ENCODE measurements around the gene NXF3. TPM values are rescaled to one million over a fixed set of nuclear protein-coding genes. Genes with fewer than 3 reads are reported as not detected.

The NXF3 gene
- total and polyA plus RNA-seq, 2 donors (not counting 3 experiments of a cell fraction or from before 2014, with no cell fraction given): not detected

DNA sequence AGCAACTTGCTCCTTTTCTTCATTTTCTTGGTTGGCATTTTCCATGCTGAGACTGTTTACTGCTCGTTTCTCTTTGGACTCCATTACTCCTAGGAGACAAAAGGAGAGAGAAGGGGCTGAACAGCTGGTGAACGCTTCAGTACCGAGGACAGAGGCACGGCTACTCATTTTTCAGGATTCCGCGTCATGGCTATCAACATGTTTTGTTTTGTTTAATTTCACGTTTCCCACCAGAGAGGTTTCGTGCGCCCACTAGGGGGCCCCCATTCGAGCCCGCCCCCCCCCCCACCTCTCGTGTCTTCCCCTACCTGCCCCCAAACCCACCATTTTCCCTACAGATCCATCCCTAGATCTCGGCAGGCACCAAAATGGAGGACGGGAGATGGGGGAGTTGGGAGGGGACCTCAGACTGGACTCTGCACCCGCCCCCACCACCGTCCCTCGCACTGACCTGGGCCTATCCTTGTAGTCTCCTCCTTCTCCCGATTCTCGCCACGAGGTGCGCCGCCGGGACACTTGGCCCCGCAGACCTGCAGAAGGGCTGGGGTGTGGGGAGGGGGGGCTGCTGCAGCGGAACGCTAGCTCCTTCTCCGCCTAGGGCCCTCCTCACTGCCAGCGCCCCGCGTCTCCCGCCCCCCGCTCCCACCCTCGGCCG lies 29.6 kb downstream of the NXF3 start:
- H3K79me2 ChIP-seq (ENCODE audit: control insufficient read depth, insufficient read depth, low read length): no peaks in the 10 kb centered on the region
- TF ChIP-seq JUN (IDR thresholded peaks at IDR 0.05; ENCODE audit: borderline replicate concordance, insufficient read depth, insufficient read length, low read depth) (no peak), MYC (IDR thresholded peaks at IDR 0.05; ENCODE audit: low read depth, low read length) (no peak), FOS (IDR thresholded peaks at IDR 0.05; ENCODE audit: borderline replicate concordance, insufficient read depth, low read length) (no peak), EZH2 (IDR thresholded peaks at IDR 0.05; ENCODE audit: borderline replicate concordance, low read depth, low read length, severe bottlenecking) (no peak), POLR2A (IDR thresholded peaks at IDR 0.05; ENCODE audit: low read depth, low read length) (no peak), GATA2 (IDR thresholded peaks at IDR 0.05; ENCODE audit: insufficient read depth, insufficient read length, low read depth, low read length) (no peak), POLR2AphosphoS5 (IDR thresholded peaks at IDR 0.05; ENCODE audit: insufficient read depth, low read depth, low read length) (no peak)
- TF ChIP-seq, protein P1, sequence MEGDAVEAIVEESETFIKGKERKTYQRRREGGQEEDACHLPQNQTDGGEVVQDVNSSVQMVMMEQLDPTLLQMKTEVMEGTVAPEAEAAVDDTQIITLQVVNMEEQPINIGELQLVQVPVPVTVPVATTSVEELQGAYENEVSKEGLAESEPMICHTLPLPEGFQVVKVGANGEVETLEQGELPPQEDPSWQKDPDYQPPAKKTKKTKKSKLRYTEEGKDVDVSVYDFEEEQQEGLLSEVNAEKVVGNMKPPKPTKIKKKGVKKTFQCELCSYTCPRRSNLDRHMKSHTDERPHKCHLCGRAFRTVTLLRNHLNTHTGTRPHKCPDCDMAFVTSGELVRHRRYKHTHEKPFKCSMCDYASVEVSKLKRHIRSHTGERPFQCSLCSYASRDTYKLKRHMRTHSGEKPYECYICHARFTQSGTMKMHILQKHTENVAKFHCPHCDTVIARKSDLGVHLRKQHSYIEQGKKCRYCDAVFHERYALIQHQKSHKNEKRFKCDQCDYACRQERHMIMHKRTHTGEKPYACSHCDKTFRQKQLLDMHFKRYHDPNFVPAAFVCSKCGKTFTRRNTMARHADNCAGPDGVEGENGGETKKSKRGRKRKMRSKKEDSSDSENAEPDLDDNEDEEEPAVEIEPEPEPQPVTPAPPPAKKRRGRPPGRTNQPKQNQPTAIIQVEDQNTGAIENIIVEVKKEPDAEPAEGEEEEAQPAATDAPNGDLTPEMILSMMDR (IDR thresholded peaks at IDR 0.05; ENCODE audit: extremely low read depth in 1 of 2, insufficient read depth in 1 of 2, low read depth in 1 of 2, low read length in 2 of 2): no peak
- TF ChIP-seq, protein P2, sequence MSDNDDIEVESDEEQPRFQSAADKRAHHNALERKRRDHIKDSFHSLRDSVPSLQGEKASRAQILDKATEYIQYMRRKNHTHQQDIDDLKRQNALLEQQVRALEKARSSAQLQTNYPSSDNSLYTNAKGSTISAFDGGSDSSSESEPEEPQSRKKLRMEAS (IDR thresholded peaks at IDR 0.05; ENCODE audit: insufficient read depth, insufficient read length): no peak
- FAIRE-seq (peak; percentile 76), DNase-seq (ENCODE audit: low read depth, low spot score) (peak; percentile 28)
- H3K9me1 ChIP-seq (replicated peaks; ENCODE audit: control insufficient read depth, extremely low read depth, insufficient read depth, low read length): no peaks in the 10 kb centered on the region
- no peak overlapping the region for H3K27ac ChIP-seq (ENCODE audit: insufficient read depth, low read depth, low read length)
- no peak overlapping the region for H2AFZ ChIP-seq (ENCODE audit: low read depth, low read length)
- POLR2A ChIA-PET: no interaction called here
- intact Hi-C loops (cut with micrococcal nuclease): loop anchor here (5.0 kb wide), 1 partner anchor 94 kb away; no protein-coding TSS in a partner anchor
- H3K9ac ChIP-seq (replicated peaks; ENCODE audit: extremely low read depth, insufficient read depth, low read length): no peak overlapping the region
- H3K27me3 ChIP-seq (ENCODE audit: control insufficient read depth in 2 of 2, insufficient read depth in 2 of 2, low read length in 2 of 2): no peaks in the 10 kb centered on the region
- no peaks in the 10 kb centered on the region for H3K4me1 ChIP-seq (ENCODE audit: control insufficient read depth, extremely low read depth, insufficient read depth, low read length)
- no peaks in the 10 kb centered on the region for H3K36me3 ChIP-seq (ENCODE audit: control insufficient read depth in 2 of 2, extremely low read depth in 1 of 2, insufficient read depth in 2 of 2, low read length in 2 of 2)
- no peak overlapping the region for H3K4me2 ChIP-seq (ENCODE audit: insufficient read depth, low read length)
- H3K4me3 ChIP-seq (replicated peaks in 1 of 3; ENCODE audit: insufficient read depth in 1 of 3, low read depth in 1 of 3, low read length in 3 of 3): peak overlapping the region in 1 of 3 experiments; percentile 12
- CTCF ChIA-PET: no interaction called here
- BruUV-seq (replicated peaks): no TSS peak
- dilution Hi-C loops (cut with MboI; ENCODE audit: extremely low pct_ligation_motif_present, low sequenced_read_pairs): no loop called here
- H4K20me1 ChIP-seq (replicated peaks; ENCODE audit: control insufficient read depth, extremely low read depth, insufficient read depth, low read length): no peaks in the 10 kb centered on the region
- no peaks in the 10 kb centered on the region for H3K9me3 ChIP-seq (replicated peaks; ENCODE audit: control insufficient read depth, insufficient read depth, low read length)

All from endothelial cell of umbilical vein (primary cell).